Measurements from ENCODE around the gene CYP3A7.

GRCh38 chr7:99729486-99730237 is 5.3 kb downstream of the CYP3A7 start:
- TF ChIP-seq EZH2 (IDR thresholded peaks at IDR 0.05; ENCODE audit: borderline replicate concordance, insufficient read depth, low read depth, low read length, poor library complexity, severe bottlenecking): no peak
- TF ChIP-seq, protein P1, sequence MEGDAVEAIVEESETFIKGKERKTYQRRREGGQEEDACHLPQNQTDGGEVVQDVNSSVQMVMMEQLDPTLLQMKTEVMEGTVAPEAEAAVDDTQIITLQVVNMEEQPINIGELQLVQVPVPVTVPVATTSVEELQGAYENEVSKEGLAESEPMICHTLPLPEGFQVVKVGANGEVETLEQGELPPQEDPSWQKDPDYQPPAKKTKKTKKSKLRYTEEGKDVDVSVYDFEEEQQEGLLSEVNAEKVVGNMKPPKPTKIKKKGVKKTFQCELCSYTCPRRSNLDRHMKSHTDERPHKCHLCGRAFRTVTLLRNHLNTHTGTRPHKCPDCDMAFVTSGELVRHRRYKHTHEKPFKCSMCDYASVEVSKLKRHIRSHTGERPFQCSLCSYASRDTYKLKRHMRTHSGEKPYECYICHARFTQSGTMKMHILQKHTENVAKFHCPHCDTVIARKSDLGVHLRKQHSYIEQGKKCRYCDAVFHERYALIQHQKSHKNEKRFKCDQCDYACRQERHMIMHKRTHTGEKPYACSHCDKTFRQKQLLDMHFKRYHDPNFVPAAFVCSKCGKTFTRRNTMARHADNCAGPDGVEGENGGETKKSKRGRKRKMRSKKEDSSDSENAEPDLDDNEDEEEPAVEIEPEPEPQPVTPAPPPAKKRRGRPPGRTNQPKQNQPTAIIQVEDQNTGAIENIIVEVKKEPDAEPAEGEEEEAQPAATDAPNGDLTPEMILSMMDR (IDR thresholded peaks at IDR 0.05): no peak

Data from B cell (primary cell).